ENCODE measurements around the gene AJAP1.

DNA sequence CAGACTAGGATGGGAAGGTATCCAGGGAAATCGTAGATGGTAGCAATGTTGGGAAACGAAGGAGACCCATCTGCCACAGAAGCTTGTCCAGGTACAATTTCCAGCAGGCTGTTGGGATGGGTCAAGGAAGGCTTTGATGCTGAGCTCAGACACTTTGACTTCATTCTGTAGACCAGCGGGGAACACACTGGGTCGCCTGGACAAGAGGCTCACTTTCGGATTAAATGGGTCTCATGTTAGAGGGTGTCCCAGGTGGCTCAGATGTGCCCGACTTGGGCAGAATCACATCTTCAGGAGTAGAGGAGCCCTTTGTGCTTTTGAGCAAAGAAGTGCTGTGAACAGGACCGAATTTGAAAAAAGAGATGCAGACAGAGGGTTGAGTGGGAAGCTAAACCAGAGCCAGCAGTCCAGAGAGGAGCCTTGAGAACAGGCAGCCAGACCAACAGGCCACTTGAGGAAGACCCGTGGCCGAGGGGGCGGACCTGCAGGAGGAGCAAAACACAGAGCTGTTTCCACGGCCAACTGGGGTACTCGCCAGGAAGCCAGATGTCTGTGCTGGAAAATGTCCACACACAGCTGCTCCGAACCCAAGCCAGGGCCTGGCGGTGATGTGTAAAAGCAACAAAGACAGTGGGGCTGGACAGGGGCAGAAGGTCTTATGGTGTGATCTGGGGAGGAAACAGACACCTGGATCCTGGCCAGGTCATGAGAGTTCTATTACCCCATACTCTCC is 146.9 kb downstream of the AJAP1 start:
- TF ChIP-seq SMYD3 (CRISPR knock-in tag; IDR thresholded peaks at IDR 0.05) (no peak), ZNF773 (CRISPR knock-in tag; IDR thresholded peaks at IDR 0.05; ENCODE audit: borderline replicate concordance) (no peak), ZMYM3 (CRISPR knock-in tag; IDR thresholded peaks at IDR 0.05) (no peak), YY1 (IDR thresholded peaks at IDR 0.05; ENCODE audit: insufficient read depth, insufficient replicate concordance, low read depth, low read length) (no peak), HNRNPK (IDR thresholded peaks at IDR 0.05; ENCODE audit: low read depth, low read length, poor library complexity, severe bottlenecking) (no peak), ZFP82 (CRISPR knock-in tag; IDR thresholded peaks at IDR 0.05; ENCODE audit: borderline replicate concordance) (no peak)
- TF ChIP-seq, protein P1, sequence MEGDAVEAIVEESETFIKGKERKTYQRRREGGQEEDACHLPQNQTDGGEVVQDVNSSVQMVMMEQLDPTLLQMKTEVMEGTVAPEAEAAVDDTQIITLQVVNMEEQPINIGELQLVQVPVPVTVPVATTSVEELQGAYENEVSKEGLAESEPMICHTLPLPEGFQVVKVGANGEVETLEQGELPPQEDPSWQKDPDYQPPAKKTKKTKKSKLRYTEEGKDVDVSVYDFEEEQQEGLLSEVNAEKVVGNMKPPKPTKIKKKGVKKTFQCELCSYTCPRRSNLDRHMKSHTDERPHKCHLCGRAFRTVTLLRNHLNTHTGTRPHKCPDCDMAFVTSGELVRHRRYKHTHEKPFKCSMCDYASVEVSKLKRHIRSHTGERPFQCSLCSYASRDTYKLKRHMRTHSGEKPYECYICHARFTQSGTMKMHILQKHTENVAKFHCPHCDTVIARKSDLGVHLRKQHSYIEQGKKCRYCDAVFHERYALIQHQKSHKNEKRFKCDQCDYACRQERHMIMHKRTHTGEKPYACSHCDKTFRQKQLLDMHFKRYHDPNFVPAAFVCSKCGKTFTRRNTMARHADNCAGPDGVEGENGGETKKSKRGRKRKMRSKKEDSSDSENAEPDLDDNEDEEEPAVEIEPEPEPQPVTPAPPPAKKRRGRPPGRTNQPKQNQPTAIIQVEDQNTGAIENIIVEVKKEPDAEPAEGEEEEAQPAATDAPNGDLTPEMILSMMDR (CRISPR knock-in tag; IDR thresholded peaks at IDR 0.05) = no peak
- TF ChIP-seq, protein P2, sequence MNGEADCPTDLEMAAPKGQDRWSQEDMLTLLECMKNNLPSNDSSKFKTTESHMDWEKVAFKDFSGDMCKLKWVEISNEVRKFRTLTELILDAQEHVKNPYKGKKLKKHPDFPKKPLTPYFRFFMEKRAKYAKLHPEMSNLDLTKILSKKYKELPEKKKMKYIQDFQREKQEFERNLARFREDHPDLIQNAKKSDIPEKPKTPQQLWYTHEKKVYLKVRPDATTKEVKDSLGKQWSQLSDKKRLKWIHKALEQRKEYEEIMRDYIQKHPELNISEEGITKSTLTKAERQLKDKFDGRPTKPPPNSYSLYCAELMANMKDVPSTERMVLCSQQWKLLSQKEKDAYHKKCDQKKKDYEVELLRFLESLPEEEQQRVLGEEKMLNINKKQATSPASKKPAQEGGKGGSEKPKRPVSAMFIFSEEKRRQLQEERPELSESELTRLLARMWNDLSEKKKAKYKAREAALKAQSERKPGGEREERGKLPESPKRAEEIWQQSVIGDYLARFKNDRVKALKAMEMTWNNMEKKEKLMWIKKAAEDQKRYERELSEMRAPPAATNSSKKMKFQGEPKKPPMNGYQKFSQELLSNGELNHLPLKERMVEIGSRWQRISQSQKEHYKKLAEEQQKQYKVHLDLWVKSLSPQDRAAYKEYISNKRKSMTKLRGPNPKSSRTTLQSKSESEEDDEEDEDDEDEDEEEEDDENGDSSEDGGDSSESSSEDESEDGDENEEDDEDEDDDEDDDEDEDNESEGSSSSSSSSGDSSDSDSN (CRISPR knock-in tag; IDR thresholded peaks at IDR 0.05) = no peak
- TF ChIP-seq, protein P3, sequence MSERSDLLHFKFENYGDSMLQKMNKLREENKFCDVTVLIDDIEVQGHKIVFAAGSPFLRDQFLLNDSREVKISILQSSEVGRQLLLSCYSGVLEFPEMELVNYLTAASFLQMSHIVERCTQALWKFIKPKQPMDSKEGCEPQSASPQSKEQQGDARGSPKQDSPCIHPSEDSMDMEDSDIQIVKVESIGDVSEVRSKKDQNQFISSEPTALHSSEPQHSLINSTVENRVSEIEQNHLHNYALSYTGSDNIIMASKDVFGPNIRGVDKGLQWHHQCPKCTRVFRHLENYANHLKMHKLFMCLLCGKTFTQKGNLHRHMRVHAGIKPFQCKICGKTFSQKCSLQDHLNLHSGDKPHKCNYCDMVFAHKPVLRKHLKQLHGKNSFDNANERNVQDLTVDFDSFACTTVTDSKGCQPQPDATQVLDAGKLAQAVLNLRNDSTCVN (CRISPR knock-in tag; IDR thresholded peaks at IDR 0.05; ENCODE audit: borderline replicate concordance) = no peak
- TF ChIP-seq, protein P4, sequence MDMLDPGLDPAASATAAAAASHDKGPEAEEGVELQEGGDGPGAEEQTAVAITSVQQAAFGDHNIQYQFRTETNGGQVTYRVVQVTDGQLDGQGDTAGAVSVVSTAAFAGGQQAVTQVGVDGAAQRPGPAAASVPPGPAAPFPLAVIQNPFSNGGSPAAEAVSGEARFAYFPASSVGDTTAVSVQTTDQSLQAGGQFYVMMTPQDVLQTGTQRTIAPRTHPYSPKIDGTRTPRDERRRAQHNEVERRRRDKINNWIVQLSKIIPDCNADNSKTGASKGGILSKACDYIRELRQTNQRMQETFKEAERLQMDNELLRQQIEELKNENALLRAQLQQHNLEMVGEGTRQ (IDR thresholded peaks at IDR 0.05; ENCODE audit: low read depth, low read length) = no peak
- TF ChIP-seq, protein P4 (CRISPR knock-in tag; IDR thresholded peaks at IDR 0.05; ENCODE audit: borderline replicate concordance) = no peak
- TF ChIP-seq, protein P5, sequence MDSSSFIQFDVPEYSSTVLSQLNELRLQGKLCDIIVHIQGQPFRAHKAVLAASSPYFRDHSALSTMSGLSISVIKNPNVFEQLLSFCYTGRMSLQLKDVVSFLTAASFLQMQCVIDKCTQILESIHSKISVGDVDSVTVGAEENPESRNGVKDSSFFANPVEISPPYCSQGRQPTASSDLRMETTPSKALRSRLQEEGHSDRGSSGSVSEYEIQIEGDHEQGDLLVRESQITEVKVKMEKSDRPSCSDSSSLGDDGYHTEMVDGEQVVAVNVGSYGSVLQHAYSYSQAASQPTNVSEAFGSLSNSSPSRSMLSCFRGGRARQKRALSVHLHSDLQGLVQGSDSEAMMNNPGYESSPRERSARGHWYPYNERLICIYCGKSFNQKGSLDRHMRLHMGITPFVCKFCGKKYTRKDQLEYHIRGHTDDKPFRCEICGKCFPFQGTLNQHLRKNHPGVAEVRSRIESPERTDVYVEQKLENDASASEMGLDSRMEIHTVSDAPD (CRISPR knock-in tag; IDR thresholded peaks at IDR 0.05) = no peak
- TF ChIP-seq, protein P6, sequence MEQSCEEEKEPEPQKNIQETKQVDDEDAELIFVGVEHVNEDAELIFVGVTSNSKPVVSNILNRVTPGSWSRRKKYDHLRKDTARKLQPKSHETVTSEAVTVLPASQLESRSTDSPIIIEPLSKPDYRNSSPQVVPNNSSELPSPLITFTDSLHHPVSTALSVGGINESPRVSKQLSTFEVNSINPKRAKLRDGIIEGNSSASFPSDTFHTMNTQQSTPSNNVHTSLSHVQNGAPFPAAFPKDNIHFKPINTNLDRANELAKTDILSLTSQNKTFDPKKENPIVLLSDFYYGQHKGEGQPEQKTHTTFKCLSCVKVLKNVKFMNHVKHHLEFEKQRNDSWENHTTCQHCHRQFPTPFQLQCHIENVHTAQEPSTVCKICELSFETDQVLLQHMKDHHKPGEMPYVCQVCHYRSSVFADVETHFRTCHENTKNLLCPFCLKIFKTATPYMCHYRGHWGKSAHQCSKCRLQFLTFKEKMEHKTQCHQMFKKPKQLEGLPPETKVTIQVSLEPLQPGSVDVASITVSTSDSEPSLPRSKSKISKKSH (CRISPR knock-in tag; IDR thresholded peaks at IDR 0.05; ENCODE audit: borderline replicate concordance) = no peak
